K562 (cell line): Measurements from ENCODE around the gene NPFF. TPM values are rescaled to one million over a fixed set of nuclear protein-coding genes. Genes with fewer than 3 reads are reported as not detected.

Source experiments
- SMAD3 ChIP-seq: fragments of 450-650 bp; formaldehyde crosslinking; conservative IDR thresholded peaks from 2 replicates; pipeline ENCODE4 v1.4.0; 2020; ENCODE audit warnings: mild to moderate bottlenecking
- ZBED1 ChIP-seq: IDR thresholded peaks from 2 replicates; pipeline ENCODE4 v1.6.1; 2014
- ZNF57 ChIP-seq: fragments of 450-650 bp; formaldehyde crosslinking; IDR thresholded peaks from 2 replicates; pipeline ENCODE4 v1.4.0; 2020; ENCODE audit warnings: mild to moderate bottlenecking, moderate library complexity
- polyA plus RNA-seq, 8 experiments: library from polyadenylated mRNA; depleted of rRNA in 4 of 8; stranded (reverse) in 5 of 8; unstranded in 3 of 8; fragments of >200 nt; fragmentation: Nextera tagmentation in 2 of 8; fragmentation: Illumina TruSeq in 1 of 8; extraction: Ambion mirVana in 2 of 8; extraction: Trizol in 1 of 8; gene quantifications; 2 replicates each; pipeline versions ENCODE4 v1.2.1 to v1.2.3, GENCODE V29; 2011 to 2014; ENCODE audit warnings: inconsistent platforms in 1 of 8, missing spikeins in 1 of 8
- total RNA-seq, 7 experiments: library from RNA; depleted of rRNA in 6 of 7; stranded (reverse); fragments of >200 nt in 6 of 7; fragmentation: Illumina TruSeq in 2 of 7; extraction: Trizol in 2 of 7; gene quantifications; 2 replicates each; pipeline versions ENCODE4 v1.2.1 to v1.2.3, GENCODE V29; 2011 to 2021; ENCODE audit warnings: low replicate concordance in 1 of 7
- TF ChIP-seq, protein P1 (sequence below): fragments of 200-600 bp; sonication (generic); IDR thresholded peaks from one replicate; pipeline ENCODE4 v1.6.1; 2012; ENCODE audit warnings: mild to moderate bottlenecking, low read depth, low read length, inconsistent platforms
- TF ChIP-seq, protein P2 (sequence below), 2 experiments: fragments of 450-650 bp; IDR thresholded peaks; 2 replicates each; pipeline ENCODE4 v1.6.1; 2016; ENCODE audit warnings: mild to moderate bottlenecking in 2 of 2, borderline replicate concordance in 1 of 2, low read depth in 1 of 2, moderate library complexity in 1 of 2
- TF ChIP-seq, protein P3 (sequence below): fragments of 450-650 bp; formaldehyde crosslinking; IDR thresholded peaks from 2 replicates; pipeline ENCODE4 v1.4.0; 2022; ENCODE audit warnings: missing genetic modification characterization

The NPFF gene
- total and polyA plus RNA-seq, 9 of the 15 experiments (the other 6 are each of a cell fraction or from before 2014, with no cell fraction given), result 0.15 to 1.2 (median 0.55) TPM; not detected in 6

DNA sequence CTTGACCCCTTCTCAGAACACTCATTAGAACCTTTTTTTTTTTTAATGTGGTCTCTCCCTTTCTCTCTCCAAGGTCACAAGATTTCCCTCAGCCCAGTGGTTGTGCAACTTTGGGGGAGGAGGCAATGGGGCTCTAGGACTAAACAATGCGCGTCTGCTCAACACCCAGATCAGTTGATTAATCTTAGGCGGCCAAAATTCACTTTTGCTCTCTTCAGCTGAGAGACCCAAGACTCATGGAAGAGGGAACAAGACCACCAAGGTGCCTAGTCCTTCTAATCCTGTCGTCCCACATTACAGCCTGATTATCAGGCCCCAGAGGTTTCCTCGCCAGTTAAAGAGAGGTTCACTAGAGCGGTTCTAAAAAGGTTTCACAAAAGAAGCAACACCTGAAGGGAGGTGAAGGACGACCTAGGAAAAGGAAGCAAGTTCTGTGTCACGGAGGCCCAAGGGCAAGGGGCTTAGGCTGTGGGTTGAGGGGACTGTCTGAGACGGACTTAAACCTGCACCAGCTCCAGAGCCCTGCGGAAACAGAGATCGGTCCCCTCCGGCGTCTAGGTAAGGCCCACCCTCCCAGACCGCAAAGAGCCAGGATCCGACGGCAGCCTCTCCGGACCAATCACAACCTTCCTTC is 7.0 kb downstream of the NPFF start (continued):
- TF ChIP-seq, protein P1, sequence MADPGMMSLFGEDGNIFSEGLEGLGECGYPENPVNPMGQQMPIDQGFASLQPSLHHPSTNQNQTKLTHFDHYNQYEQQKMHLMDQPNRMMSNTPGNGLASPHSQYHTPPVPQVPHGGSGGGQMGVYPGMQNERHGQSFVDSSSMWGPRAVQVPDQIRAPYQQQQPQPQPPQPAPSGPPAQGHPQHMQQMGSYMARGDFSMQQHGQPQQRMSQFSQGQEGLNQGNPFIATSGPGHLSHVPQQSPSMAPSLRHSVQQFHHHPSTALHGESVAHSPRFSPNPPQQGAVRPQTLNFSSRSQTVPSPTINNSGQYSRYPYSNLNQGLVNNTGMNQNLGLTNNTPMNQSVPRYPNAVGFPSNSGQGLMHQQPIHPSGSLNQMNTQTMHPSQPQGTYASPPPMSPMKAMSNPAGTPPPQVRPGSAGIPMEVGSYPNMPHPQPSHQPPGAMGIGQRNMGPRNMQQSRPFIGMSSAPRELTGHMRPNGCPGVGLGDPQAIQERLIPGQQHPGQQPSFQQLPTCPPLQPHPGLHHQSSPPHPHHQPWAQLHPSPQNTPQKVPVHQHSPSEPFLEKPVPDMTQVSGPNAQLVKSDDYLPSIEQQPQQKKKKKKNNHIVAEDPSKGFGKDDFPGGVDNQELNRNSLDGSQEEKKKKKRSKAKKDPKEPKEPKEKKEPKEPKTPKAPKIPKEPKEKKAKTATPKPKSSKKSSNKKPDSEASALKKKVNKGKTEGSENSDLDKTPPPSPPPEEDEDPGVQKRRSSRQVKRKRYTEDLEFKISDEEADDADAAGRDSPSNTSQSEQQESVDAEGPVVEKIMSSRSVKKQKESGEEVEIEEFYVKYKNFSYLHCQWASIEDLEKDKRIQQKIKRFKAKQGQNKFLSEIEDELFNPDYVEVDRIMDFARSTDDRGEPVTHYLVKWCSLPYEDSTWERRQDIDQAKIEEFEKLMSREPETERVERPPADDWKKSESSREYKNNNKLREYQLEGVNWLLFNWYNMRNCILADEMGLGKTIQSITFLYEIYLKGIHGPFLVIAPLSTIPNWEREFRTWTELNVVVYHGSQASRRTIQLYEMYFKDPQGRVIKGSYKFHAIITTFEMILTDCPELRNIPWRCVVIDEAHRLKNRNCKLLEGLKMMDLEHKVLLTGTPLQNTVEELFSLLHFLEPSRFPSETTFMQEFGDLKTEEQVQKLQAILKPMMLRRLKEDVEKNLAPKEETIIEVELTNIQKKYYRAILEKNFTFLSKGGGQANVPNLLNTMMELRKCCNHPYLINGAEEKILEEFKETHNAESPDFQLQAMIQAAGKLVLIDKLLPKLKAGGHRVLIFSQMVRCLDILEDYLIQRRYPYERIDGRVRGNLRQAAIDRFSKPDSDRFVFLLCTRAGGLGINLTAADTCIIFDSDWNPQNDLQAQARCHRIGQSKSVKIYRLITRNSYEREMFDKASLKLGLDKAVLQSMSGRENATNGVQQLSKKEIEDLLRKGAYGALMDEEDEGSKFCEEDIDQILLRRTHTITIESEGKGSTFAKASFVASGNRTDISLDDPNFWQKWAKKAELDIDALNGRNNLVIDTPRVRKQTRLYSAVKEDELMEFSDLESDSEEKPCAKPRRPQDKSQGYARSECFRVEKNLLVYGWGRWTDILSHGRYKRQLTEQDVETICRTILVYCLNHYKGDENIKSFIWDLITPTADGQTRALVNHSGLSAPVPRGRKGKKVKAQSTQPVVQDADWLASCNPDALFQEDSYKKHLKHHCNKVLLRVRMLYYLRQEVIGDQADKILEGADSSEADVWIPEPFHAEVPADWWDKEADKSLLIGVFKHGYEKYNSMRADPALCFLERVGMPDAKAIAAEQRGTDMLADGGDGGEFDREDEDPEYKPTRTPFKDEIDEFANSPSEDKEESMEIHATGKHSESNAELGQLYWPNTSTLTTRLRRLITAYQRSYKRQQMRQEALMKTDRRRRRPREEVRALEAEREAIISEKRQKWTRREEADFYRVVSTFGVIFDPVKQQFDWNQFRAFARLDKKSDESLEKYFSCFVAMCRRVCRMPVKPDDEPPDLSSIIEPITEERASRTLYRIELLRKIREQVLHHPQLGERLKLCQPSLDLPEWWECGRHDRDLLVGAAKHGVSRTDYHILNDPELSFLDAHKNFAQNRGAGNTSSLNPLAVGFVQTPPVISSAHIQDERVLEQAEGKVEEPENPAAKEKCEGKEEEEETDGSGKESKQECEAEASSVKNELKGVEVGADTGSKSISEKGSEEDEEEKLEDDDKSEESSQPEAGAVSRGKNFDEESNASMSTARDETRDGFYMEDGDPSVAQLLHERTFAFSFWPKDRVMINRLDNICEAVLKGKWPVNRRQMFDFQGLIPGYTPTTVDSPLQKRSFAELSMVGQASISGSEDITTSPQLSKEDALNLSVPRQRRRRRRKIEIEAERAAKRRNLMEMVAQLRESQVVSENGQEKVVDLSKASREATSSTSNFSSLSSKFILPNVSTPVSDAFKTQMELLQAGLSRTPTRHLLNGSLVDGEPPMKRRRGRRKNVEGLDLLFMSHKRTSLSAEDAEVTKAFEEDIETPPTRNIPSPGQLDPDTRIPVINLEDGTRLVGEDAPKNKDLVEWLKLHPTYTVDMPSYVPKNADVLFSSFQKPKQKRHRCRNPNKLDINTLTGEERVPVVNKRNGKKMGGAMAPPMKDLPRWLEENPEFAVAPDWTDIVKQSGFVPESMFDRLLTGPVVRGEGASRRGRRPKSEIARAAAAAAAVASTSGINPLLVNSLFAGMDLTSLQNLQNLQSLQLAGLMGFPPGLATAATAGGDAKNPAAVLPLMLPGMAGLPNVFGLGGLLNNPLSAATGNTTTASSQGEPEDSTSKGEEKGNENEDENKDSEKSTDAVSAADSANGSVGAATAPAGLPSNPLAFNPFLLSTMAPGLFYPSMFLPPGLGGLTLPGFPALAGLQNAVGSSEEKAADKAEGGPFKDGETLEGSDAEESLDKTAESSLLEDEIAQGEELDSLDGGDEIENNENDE, result no peak
- TF ChIP-seq ZBED1 (no peak), SMAD3 (CRISPR knock-in tag) (no peak), ZNF57 (CRISPR knock-in tag) (no peak)
- TF ChIP-seq, protein P2, sequence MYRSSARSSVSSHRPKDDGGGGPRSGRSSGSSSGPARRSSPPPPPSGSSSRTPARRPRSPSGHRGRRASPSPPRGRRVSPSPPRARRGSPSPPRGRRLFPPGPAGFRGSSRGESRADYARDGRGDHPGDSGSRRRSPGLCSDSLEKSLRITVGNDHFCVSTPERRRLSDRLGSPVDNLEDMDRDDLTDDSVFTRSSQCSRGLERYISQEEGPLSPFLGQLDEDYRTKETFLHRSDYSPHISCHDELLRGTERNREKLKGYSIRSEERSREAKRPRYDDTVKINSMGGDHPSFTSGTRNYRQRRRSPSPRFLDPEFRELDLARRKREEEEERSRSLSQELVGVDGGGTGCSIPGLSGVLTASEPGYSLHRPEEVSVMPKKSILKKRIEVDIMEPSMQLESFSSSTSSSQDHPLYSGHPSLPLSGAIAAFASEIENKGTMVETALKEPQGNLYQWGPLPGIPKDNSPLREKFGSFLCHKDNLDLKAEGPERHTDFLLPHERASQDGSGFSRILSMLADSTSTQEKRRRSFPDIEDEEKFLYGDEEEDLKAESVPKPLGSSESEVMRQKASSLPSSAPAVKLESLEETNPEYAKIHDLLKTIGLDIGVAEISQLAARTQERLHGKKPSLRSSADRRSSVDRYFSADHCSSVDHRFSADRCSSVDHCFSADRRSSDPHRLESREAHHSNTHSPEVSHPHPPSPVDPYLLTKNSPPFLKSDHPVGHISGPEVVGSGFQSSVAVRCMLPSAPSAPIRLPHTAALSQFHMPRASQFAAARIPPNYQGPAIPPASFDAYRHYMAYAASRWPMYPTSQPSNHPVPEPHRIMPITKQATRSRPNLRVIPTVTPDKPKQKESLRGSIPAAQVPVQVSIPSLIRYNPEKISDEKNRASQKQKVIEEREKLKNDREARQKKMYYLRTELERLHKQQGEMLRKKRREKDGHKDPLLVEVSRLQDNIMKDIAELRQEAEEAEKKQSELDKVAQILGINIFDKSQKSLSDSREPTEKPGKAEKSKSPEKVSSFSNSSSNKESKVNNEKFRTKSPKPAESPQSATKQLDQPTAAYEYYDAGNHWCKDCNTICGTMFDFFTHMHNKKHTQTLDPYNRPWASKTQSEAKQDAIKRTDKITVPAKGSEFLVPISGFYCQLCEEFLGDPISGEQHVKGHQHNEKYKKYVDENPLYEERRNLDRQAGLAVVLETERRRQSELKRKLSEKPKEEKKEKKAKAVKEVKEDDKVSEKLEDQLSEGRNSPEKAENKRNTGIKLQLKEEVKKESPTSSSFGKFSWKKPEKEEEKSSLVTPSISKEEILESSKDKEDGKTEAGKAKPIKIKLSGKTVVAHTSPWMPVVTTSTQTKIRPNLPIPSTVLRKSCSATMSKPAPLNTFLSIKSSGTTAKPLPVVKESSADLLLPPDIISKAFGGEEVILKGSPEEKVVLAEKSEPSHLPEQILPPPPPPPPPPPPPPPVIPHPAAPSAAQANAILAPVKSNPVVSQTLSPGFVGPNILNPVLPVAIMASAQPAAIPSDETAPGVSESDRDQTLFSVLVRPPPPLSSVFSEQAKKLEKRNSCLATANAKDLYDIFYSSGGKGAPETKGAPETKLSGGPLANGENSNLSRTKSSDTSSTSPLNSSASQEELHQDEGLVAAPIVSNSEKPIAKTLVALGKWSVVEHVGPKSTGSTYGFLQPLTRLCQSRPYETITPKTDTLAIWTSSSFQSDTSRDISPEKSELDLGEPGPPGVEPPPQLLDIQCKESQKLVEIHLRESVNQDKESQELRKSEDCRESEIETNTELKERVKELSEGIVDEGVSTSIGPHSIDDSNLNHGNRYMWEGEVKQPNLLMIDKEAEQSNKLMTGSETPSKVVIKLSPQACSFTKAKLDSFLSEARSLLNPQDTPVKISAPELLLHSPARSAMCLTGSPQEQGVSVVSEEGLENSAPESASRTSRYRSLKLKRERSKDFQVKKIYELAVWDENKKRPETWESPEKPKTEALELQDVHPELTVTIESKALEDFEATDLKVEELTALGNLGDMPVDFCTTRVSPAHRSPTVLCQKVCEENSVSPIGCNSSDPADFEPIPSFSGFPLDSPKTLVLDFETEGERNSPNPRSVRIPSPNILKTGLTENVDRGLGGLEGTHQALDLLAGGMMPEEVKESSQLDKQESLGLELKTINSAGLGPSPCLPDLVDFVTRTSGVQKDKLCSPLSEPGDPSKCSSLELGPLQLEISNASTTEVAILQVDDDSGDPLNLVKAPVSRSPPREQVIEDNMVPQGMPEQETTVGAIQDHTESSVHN (IDR thresholded peaks at IDR 0.05; ENCODE audit: borderline replicate concordance in 1 of 2, low read depth in 1 of 2), result no peak
- TF ChIP-seq, protein P3, sequence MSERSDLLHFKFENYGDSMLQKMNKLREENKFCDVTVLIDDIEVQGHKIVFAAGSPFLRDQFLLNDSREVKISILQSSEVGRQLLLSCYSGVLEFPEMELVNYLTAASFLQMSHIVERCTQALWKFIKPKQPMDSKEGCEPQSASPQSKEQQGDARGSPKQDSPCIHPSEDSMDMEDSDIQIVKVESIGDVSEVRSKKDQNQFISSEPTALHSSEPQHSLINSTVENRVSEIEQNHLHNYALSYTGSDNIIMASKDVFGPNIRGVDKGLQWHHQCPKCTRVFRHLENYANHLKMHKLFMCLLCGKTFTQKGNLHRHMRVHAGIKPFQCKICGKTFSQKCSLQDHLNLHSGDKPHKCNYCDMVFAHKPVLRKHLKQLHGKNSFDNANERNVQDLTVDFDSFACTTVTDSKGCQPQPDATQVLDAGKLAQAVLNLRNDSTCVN (CRISPR knock-in tag), result no peak
